ENCODE measurements around the gene ASAP2.

GRCh38 chr2:9168821-9169221 is 37.8 kb upstream of the ASAP2 start:
- no peak for TF ChIP-seq CTCF (IDR thresholded peaks at IDR 0.05; ENCODE audit: borderline replicate concordance, extremely low read depth, low read length, poor library complexity, severe bottlenecking)
- no peak for TF ChIP-seq EZH2 (IDR thresholded peaks at IDR 0.05; ENCODE audit: borderline replicate concordance, low read depth, low read length, severe bottlenecking)
